PC-9 (cell line): ENCODE data around the gene RNASE1. TPM values are rescaled to one million over a fixed set of nuclear protein-coding genes. Genes with fewer than 3 reads are reported as not detected.

Experiments
- BruUV-seq: library from RNA; stranded (reverse); fragments of 400-500 nt; replicated peaks from 2 replicates; lab custom pipeline; 2021; lab: Mats Ljungman, UMichigan
- CTCF ChIA-PET: fragments of 300-600 bp; sonication (Branson Sonifier 250); formaldehyde crosslinking; loops from one replicate; lab custom pipeline; 2022; ENCODE audit warnings: antibody characterized with exemption; lab: Charles Lee
- POLR2A ChIA-PET: fragments of 300-600 bp; sonication (Branson Sonifier 250); formaldehyde crosslinking; loops from one replicate; lab custom pipeline; 2022; ENCODE audit warnings: antibody characterized with exemption; ENCODE audit not compliant: unreplicated experiment; lab: Charles Lee
- DNase-seq, 2 experiments: peaks; one replicate each; pipeline versions ENCODE4 v3.0.0 to v3.0.0-alpha.2; 2015 to 2022; ENCODE audit warnings: mixed read lengths in 1 of 2
- H2AFZ ChIP-seq: fragments of 200-600 bp; sonication (generic); 2 replicates; pipeline ENCODE4 v1.8.1; 2017; ENCODE audit warnings: antibody characterized with exemption
- H3F3A ChIP-seq: fragments of 200-600 bp; sonication (generic); 2 replicates; pipeline ENCODE4 v1.8.1; 2017; ENCODE audit warnings: antibody characterized with exemption, mild to moderate bottlenecking, low read depth; ENCODE audit not compliant: insufficient read depth
- H3K27ac ChIP-seq: fragments of 200-600 bp; sonication (generic); 2 replicates; pipeline ENCODE4 v1.6.1; 2016; ENCODE audit warnings: mixed run types
- H3K27me3 ChIP-seq: fragments of 200-600 bp; sonication (generic); 2 replicates; pipeline ENCODE4 v1.6.1; 2016; ENCODE audit warnings: low read depth, mixed run types; ENCODE audit not compliant: insufficient read depth
- H3K36me3 ChIP-seq: fragments of 200-600 bp; sonication (generic); 2 replicates; pipeline ENCODE4 v1.6.1; 2016; ENCODE audit warnings: low read depth, mixed run types
- H3K4me1 ChIP-seq: fragments of 200-600 bp; sonication (generic); replicated peaks from 2 replicates; pipeline ENCODE4 v1.6.1; 2016; ENCODE audit warnings: mixed run types; ENCODE audit not compliant: insufficient read depth
- H3K4me2 ChIP-seq: fragments of 200-600 bp; sonication (generic); 2 replicates; pipeline ENCODE4 v1.6.1; 2017; ENCODE audit warnings: mixed run types
- H3K4me3 ChIP-seq: fragments of 200-600 bp; sonication (generic); 2 replicates; pipeline ENCODE4 v1.6.1; 2016; ENCODE audit warnings: mixed run types
- H3K79me2 ChIP-seq: fragments of 200-600 bp; sonication (generic); 2 replicates; pipeline ENCODE4 v1.6.1; 2017; ENCODE audit warnings: low read depth, mixed run types
- H3K9me2 ChIP-seq: fragments of 200-600 bp; sonication (generic); 2 replicates; pipeline ENCODE4 v1.8.1; 2017; ENCODE audit warnings: mild to moderate bottlenecking; ENCODE audit not compliant: insufficient read depth
- H3K9me3 ChIP-seq: fragments of 200-600 bp; sonication (generic); 2 replicates; pipeline ENCODE4 v1.8.1; 2016; ENCODE audit warnings: low read depth; ENCODE audit not compliant: insufficient read depth
- H4K20me1 ChIP-seq: fragments of 200-600 bp; sonication (generic); 2 replicates; pipeline ENCODE4 v1.8.1; 2017; ENCODE audit not compliant: insufficient read depth
- EZH2 ChIP-seq: fragments of 200-600 bp; sonication (generic); IDR thresholded peaks from 2 replicates; pipeline ENCODE4 v1.8.0; 2017; ENCODE audit warnings: antibody characterized with exemption, low read depth
- intact Hi-C: fragments of 100-400 bp; cut with micrococcal nuclease; formaldehyde crosslinking; loops from one replicate; pipeline ENCODE4 v1.10.0; 2022; ENCODE audit not compliant: unreplicated experiment
- total RNA-seq: library from RNA; stranded (reverse); gene quantifications from 2 replicates; pipeline ENCODE4 v1.2.3, GENCODE V29; 2021
- TF ChIP-seq, protein P1 (sequence below): fragments of 200-600 bp; sonication (generic); conservative IDR thresholded peaks from 2 replicates; pipeline ENCODE4 v1.6.1; 2017; ENCODE audit warnings: mixed run types, antibody characterized with exemption, mild to moderate bottlenecking, moderate library complexity

The RNASE1 gene
- total RNA-seq, 1 experiment from 2014 or later, result 47.4 TPM

DNA sequence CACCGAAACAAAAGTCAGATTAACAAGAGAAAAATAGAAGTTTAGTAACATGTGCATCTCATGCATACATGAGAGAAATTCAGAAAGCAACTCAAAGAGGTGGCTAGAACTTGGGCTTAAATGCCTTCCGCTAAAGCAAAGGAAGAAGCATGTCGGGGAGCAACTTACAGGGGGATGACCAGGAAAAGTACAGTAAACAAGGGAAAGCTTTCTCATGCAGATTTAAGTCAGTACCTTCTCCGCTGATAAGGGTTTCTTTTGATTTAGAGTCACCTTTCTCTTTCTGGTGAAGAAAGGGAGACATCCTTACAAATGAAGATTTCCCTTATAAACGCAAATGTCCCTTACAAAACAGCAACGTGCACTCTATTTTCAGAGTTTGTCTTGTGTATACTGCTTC, 27.6 kb downstream of the RNASE1 start:
- Histone ChIP-seq H3K4me3 (no peak overlapping the region), H3K9me2 (no peaks in the 10 kb centered on the region), H3F3A (no peaks in the 10 kb centered on the region), H3K4me1 (no peaks in the 10 kb centered on the region), H3K27ac (no peak overlapping the region), H3K4me2 (no peak overlapping the region), H3K36me3 (no peaks in the 10 kb centered on the region), H3K79me2 (no peaks in the 10 kb centered on the region), H4K20me1 (no peaks in the 10 kb centered on the region), H3K9me3 (no peaks in the 10 kb centered on the region), H2AFZ (no peak overlapping the region), H3K27me3 (no peaks in the 10 kb centered on the region)
- ChIA-PET CTCF (no interaction called here), POLR2A (no interaction called here)
- no peak for TF ChIP-seq EZH2
- TF ChIP-seq, protein P1, sequence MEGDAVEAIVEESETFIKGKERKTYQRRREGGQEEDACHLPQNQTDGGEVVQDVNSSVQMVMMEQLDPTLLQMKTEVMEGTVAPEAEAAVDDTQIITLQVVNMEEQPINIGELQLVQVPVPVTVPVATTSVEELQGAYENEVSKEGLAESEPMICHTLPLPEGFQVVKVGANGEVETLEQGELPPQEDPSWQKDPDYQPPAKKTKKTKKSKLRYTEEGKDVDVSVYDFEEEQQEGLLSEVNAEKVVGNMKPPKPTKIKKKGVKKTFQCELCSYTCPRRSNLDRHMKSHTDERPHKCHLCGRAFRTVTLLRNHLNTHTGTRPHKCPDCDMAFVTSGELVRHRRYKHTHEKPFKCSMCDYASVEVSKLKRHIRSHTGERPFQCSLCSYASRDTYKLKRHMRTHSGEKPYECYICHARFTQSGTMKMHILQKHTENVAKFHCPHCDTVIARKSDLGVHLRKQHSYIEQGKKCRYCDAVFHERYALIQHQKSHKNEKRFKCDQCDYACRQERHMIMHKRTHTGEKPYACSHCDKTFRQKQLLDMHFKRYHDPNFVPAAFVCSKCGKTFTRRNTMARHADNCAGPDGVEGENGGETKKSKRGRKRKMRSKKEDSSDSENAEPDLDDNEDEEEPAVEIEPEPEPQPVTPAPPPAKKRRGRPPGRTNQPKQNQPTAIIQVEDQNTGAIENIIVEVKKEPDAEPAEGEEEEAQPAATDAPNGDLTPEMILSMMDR, result no peak
- intact Hi-C loops, result no loop called here
- BruUV-seq, result no TSS peak
- no peak for DNase-seq

DNA sequence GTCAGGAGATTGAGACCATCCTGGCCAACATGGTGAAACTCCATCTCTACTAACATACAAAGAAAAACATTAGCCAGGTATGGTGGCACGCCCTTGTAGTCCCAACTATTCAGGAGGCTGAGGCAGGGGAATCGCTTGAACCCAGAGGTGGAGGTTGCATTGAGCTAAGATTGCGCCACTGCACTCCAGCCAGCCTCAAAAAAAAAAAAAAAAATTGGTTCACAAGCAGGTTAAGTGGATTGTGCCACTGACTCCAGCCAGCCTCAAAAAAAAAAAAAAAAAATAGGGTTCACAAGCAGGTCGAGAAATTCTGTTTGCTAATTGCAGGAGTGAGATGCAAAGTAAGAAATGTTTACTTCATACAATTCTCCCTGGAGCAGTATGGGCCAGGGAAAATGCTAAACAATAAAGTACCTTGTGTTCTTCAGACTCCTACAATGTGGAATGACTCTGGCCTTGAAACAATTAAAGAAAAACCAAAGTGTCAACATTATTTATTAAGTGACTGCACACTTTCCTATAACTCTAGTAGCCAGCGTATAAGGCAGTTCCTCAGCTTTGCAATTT, 28.3 kb downstream of the RNASE1 start:
- Histone ChIP-seq H3K36me3 (no peaks in the 10 kb centered on the region), H3K4me2 (no peak overlapping the region), H2AFZ (no peak overlapping the region), H4K20me1 (no peaks in the 10 kb centered on the region), H3K27me3 (no peaks in the 10 kb centered on the region), H3F3A (no peaks in the 10 kb centered on the region), H3K4me3 (no peak overlapping the region), H3K9me3 (no peaks in the 10 kb centered on the region), H3K79me2 (no peaks in the 10 kb centered on the region), H3K9me2 (no peaks in the 10 kb centered on the region), H3K27ac (no peak overlapping the region), H3K4me1 (no peaks in the 10 kb centered on the region)
- no peak for TF ChIP-seq EZH2
- TF ChIP-seq, protein P1, result no peak
- no peak for DNase-seq
- CTCF ChIA-PET, result no interaction called here
- no TSS peak for BruUV-seq
- intact Hi-C loops, result no loop called here
- POLR2A ChIA-PET, result no interaction called here

DNA sequence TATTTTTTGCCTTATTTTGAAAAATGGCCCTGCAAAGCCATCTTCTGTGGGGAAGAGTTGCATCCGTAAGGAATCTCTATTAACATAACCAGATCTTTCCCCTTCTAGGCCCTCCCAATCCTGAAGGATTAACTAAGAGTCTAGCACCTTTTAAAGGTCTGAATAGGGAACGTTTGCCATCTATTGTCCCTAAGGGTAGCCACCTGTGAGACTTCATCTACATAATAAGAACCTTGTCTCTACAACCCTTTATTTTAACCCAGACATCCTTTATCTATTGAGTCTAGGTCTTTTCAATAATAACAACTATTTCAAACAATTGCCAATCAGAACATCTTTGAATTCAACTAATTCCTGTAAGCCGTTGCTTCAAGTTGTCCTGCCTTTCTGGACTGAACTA, 30.0 kb downstream of the RNASE1 start:
- BruUV-seq, result no TSS peak
- Histone ChIP-seq H3K36me3 (no peaks in the 10 kb centered on the region), H4K20me1 (no peaks in the 10 kb centered on the region), H3K4me1 (no peaks in the 10 kb centered on the region), H3K4me2 (no peak overlapping the region), H3K4me3 (no peak overlapping the region), H3K9me2 (no peaks in the 10 kb centered on the region), H3K79me2 (no peaks in the 10 kb centered on the region), H2AFZ (no peak overlapping the region), H3K27me3 (no peaks in the 10 kb centered on the region), H3K27ac (no peak overlapping the region), H3K9me3 (no peaks in the 10 kb centered on the region), H3F3A (no peaks in the 10 kb centered on the region)
- ChIA-PET CTCF (no interaction called here), POLR2A (no interaction called here)
- TF ChIP-seq, protein P1, result no peak
- no peak for TF ChIP-seq EZH2
- no peak for DNase-seq
- intact Hi-C loops, result no loop called here
